Natural killer cell (primary cell): Measurements from ENCODE around the gene ZBTB33. TPM values are rescaled to one million over a fixed set of nuclear protein-coding genes. Genes with fewer than 3 reads are reported as not detected.

Experiments used
- ATAC-seq, 3 donors: fragments of 150-1000 bp in 2 of 3; fragments of 200-7000 bp in 1 of 3; cut with Tn5 transposase; 1 replicate in 1 of 3; 2 replicates in 2 of 3; pipeline ENCODE4 v1.10.0; 2021; ENCODE audit warnings: mild to moderate bottlenecking in 2 of 3, moderate library complexity in 2 of 3
- DNase-seq, 2 donors: peaks; one replicate each; pipeline versions ENCODE4 v3.0.0 to v3.0.0-alpha.2; 2013 to 2021; ENCODE audit warnings: mixed read lengths in 1 of 2
- H3K27ac ChIP-seq: one replicate; pipeline ENCODE4 v1.5.1; 2013; ENCODE audit warnings: mild to moderate bottlenecking, low read length
- H3K27me3 ChIP-seq: one replicate; pipeline ENCODE4 v1.6.1; 2013; ENCODE audit warnings: low read length; ENCODE audit not compliant: control insufficient read depth, insufficient read depth
- H3K36me3 ChIP-seq: one replicate; pipeline ENCODE4 v1.6.1; 2013; ENCODE audit warnings: low read length; ENCODE audit not compliant: control insufficient read depth, insufficient read depth
- H3K4me1 ChIP-seq: one replicate; pipeline ENCODE4 v1.6.1; 2013; ENCODE audit warnings: low read length; ENCODE audit not compliant: control insufficient read depth, insufficient read depth
- H3K4me3 ChIP-seq: one replicate; pipeline ENCODE4 v1.5.1; 2013; ENCODE audit warnings: low read length
- H3K9me3 ChIP-seq: one replicate; pipeline ENCODE4 v1.6.1; 2013; ENCODE audit warnings: low read length; ENCODE audit not compliant: control insufficient read depth, insufficient read depth
- H3K27ac Mint-ChIP-seq, 2 donors: one replicate each; pipeline ENCODE4 v1.8.0; 2022; ENCODE audit warnings: mild to moderate bottlenecking in 2 of 2, mixed read lengths in 2 of 2, moderate library complexity in 1 of 2
- H3K27me3 Mint-ChIP-seq, 2 donors: one replicate each; pipeline ENCODE4 v1.8.0; 2022; ENCODE audit warnings: low read depth in 2 of 2, mixed read lengths in 2 of 2
- H3K36me3 Mint-ChIP-seq: one replicate; pipeline ENCODE4 v1.8.0; 2022; ENCODE audit warnings: mixed read lengths
- H3K4me1 Mint-ChIP-seq, 2 donors: one replicate each; pipeline ENCODE4 v1.8.0; 2022; ENCODE audit warnings: mixed read lengths in 2 of 2
- H3K4me3 Mint-ChIP-seq: one replicate; pipeline ENCODE4 v1.8.0; 2022; ENCODE audit warnings: mild to moderate bottlenecking, moderate library complexity, mixed read lengths
- H3K9me3 Mint-ChIP-seq, 2 donors: one replicate each; pipeline ENCODE4 v1.8.0; 2022; ENCODE audit warnings: mixed read lengths in 2 of 2
- CTCF ChIP-seq: fragments of 200-600 bp; IDR thresholded peaks from one replicate; pipeline ENCODE4 v1.8.0; 2022; ENCODE audit warnings: antibody characterized with exemption
- WGBS: methylation state at CpG from one replicate; pipeline ENCODE4 v1.1.7; 2013; ENCODE audit warnings: missing lambda C conversion rate; ENCODE audit not compliant: insufficient coverage; 5-methylcytosine and 5-hydroxymethylcytosine counted together
- intact Hi-C: fragments of 100-400 bp; cut with micrococcal nuclease; formaldehyde crosslinking; loops from one replicate; pipeline ENCODE4 v1.14.2; 2022
- total RNA-seq, 4 donors: library from RNA; stranded (reverse); fragments of 120-200 nt in 1 of 4; gene quantifications; one replicate each; pipeline versions ENCODE4 v1.2.3 to v1.2.4, GENCODE V29; 2013 to 2022

ZBTB33 gene
- 10 to 100 TPM; 28.6 to 33.3 (median 29.2) TPM for total RNA-seq
- total RNA-seq (2013), result 39.1 TPM

- DNase-seq (peak; percentile 75 to 92), ATAC-seq (peak; percentile 96 to 100 (median 98))
- TF ChIP-seq CTCF, result peak; percentile 60
- peaks cover 14% of the 10 kb centered on the region for H3K36me3 ChIP-seq
- WGBS, result under 1% methylated on average over 75 of the region's 75 CpGs
- H3K9me3 Mint-ChIP-seq, result no peaks in the 10 kb centered on the region
- no peaks in the 10 kb centered on the region for H3K27me3 ChIP-seq
- H3K27ac ChIP-seq, result peak within 1 kb of the TSS; percentile 96
- H3K27me3 Mint-ChIP-seq, result peaks cover 0 to 8% of the 10 kb centered on the region in 2 donors
- intact Hi-C loops, result loop anchor here (1.0 kb wide), 1 partner anchor 59 kb away; no protein-coding TSS in a partner anchor
- no peaks in the 10 kb centered on the region for H3K36me3 Mint-ChIP-seq
- H3K4me3 Mint-ChIP-seq, result peak within 1 kb of the TSS; percentile 99
- H3K4me1 Mint-ChIP-seq, result peaks cover 16 to 21% of the 10 kb centered on the region in 2 donors
- H3K4me1 ChIP-seq, result no peaks in the 10 kb centered on the region
- peak within 1 kb of the TSS; percentile 85 for H3K4me3 ChIP-seq
- peak within 1 kb of the TSS; percentile 97 to 99 for H3K27ac Mint-ChIP-seq
- no peaks in the 10 kb centered on the region for H3K9me3 ChIP-seq
Observed at GRCh38 chrX:120250522-120251271, at the start of gene ZBTB33. ZBTB33 (plus strand) TSS chrX:120250812; CDS start chrX:120253416, 2,604 bp downstream.

- ATAC-seq (no peak), DNase-seq (no peak)
- H3K4me3 ChIP-seq, result no peak overlapping the region
- no peaks in the 10 kb centered on the region for H3K27me3 Mint-ChIP-seq
- H3K9me3 Mint-ChIP-seq, result no peaks in the 10 kb centered on the region
- no peak overlapping the region for H3K4me3 Mint-ChIP-seq
- peaks cover 0 to 8% of the 10 kb centered on the region in 2 donors for H3K4me1 Mint-ChIP-seq
- no peak overlapping the region for H3K27ac Mint-ChIP-seq
- H3K4me1 ChIP-seq, result no peaks in the 10 kb centered on the region
- no peaks in the 10 kb centered on the region for H3K9me3 ChIP-seq
- no peaks in the 10 kb centered on the region for H3K36me3 Mint-ChIP-seq
- H3K27me3 ChIP-seq, result no peaks in the 10 kb centered on the region
- WGBS, result 94% methylated on average over 10 of the region's 11 CpGs
- no peak overlapping the region for H3K27ac ChIP-seq
- H3K36me3 ChIP-seq, result no peaks in the 10 kb centered on the region
- no peak for TF ChIP-seq CTCF
- intact Hi-C loops, result no loop called here
Observed at GRCh38 chrX:120200851-120201250, 49.8 kb upstream of the ZBTB33 start.

- Histone ChIP-seq H3K27ac (no peak overlapping the region), H3K36me3 (no peaks in the 10 kb centered on the region), H3K4me3 (no peak overlapping the region), H3K4me1 (no peaks in the 10 kb centered on the region), H3K27me3 (no peaks in the 10 kb centered on the region), H3K9me3 (no peaks in the 10 kb centered on the region)
- DNase-seq (no peak), ATAC-seq (no peak)
- no peak for TF ChIP-seq CTCF
- WGBS, result 99% methylated on average over 10 of the region's 12 CpGs
- intact Hi-C loops, result no loop called here
- H3K9me3 Mint-ChIP-seq, result no peaks in the 10 kb centered on the region
- no peaks in the 10 kb centered on the region for H3K27me3 Mint-ChIP-seq
- no peak overlapping the region for H3K4me3 Mint-ChIP-seq
- no peaks in the 10 kb centered on the region for H3K36me3 Mint-ChIP-seq
- H3K4me1 Mint-ChIP-seq, result peaks cover 0 to 3% of the 10 kb centered on the region in 2 donors
- no peak overlapping the region for H3K27ac Mint-ChIP-seq
Observed at GRCh38 chrX:120205816-120206753, 44.5 kb upstream of the ZBTB33 start.
